Right renal cortex interstitium (tissue), 3 donors: ENCODE results near the gene RFX3. TPM values are rescaled to one million over a fixed set of nuclear protein-coding genes. Genes with fewer than 3 reads are reported as not detected.
A peak's percentile ranks its signal among the peaks of the same experiment; 100 is the strongest.

Experiments
- DNase-seq, 3 donors: peaks; one replicate each; pipeline ENCODE4 v3.0.0-alpha.2; 2013; ENCODE audit warnings: low read depth in 3 of 3, low spot score in 2 of 3
- polyA plus RNA-seq, 3 donors: library from polyadenylated mRNA; unstranded; fragments of 120-200 nt; gene quantifications; one replicate each; pipeline ENCODE4 v1.2.1, GENCODE V29; 2013; ENCODE audit not compliant: insufficient read length in 3 of 3

RFX3 gene
- polyA plus RNA-seq, 3 donors = 15.9 to 18.0 (median 17.4) TPM

DNA sequence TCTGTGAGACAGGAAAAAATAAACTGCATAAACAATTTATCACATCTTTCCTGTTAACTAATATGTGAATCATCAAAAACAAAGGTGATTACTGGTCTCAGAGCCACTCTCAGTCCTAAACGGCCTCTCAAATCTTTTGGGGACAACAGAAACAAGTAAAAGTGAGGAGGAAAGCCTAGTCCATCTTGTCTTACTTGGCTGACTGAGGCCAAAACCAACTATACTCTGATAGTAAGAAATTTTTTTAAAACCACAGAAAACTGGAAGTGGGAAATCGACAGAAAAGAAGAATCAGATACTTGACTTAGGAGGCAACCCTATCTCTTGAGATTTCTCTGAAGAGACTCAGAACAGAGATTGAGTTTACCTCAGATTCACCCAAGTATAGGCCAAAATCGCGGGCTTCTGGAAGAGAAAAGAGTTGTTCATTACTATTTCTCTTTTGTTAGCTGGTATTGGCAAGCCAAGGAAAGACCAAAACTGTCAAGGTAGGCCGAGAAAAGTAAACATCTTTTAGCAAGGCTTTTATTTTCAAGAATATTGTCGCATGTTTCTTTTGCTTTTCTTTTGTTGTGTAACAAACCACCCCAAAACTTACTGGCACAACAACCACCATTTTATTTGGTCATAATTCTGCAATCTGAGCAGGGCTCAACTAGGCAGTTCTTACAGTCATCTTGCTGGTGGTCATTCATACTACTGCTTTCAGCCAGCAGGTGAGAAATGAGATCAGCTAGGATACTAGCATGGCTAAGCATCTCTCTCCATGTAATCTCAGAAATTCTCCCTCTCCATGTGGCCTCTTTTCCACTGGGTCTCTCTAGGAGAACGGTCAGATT, 46.1 kb downstream of the RFX3 start:
- no peak for DNase-seq

GRCh38 chr9:3478549-3478953, 47.2 kb downstream of the RFX3 start:
- no peak for DNase-seq

DNA sequence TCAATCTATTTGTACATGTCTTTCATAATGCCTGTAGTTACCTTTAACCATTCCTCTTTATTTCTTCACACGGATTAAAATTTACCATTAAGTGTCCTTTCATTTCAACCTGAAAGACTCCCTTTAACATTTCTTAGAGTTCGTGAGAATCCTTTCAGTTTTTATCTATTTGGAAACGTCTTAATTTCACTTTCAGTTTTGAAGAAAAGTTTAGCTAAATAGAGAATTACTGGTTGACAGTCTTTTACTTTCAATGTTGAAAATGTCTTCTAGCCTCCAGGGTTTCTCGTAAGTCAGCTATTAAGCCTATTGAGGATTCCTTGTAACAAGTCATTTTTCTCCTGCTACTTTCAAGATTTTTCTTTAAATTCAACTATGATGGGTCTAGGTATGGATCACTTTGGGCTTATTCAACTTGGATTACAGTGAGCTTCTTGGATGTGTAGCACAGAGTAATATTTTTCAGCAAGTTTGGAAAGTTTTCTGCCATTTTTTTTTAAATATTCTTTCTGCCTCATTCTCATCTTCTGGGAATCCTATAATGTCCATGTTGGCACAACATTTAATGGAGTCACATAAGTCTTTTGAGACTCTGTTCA, 48.5 kb downstream of the RFX3 start:
- DNase-seq = no peak

- no peak for DNase-seq
Measured at GRCh38 chr9:3475300-3476020, 50.3 kb downstream of the RFX3 start.

- no peak for DNase-seq
Measured at GRCh38 chr9:3474821-3475220, 51.0 kb downstream of the RFX3 start.

GRCh38 chr9:3473405-3473804, 52.4 kb downstream of the RFX3 start:
- DNase-seq = no peak

DNA sequence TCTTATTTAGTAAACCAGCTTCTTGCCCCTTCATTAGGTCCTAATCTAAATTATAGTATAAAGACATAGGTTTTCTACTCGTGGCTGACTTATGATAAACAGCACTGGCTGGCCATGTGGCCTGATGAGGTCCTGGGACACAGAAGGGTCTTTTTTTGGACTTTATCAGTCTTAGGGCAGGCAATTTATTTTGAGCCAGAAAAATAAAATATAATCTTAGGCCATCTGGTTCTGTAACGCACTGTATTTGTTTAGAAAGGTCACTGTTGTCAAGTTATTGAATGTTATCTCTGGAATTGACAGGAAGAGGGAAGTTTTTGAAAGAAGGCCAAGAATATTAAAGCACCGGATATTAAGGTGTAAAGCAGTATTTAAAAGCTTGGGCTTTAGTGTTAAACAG, 53.9 kb downstream of the RFX3 start:
- no peak for DNase-seq

DNA sequence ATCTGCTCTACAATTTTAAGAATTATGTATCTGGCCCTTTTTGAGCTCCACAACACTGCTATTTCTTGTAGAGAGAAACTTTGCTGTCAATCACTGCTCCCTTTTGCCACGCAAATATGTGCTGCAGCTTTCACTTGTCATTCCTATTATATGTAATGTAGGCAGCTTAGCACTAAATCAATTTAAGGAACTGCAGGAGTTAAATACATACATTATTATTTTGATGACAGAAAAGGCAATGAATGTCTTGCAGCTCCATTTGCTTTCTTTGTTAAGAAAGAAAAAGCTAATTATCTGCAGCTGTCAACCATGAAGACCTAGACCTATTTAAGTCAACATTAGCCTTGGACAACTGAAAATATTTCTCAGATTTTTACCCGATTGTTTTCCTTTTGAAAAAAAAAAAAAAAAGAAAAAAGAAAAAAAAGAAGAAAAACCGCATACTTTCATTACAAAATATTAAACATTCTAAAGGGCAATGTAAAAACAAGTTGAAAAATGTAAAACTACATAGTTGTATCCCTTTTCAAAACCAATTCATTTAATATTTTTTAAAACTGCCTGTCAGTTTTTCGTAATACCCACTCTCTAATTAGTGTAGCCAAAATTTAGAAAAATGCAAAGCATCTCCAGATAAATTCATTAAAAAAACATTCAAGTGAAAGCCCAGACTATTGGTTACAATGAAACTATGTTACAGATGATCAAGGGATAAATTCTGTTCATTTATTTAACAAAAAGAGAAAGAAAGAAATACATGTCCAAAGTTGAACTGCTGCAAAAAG, 57.2 kb downstream of the RFX3 start:
- no peak for DNase-seq

GRCh38 chr9:3467593-3468219, 58.1 kb downstream of the RFX3 start:
- DNase-seq = peak in 1 of 3 donors; percentile 30

GRCh38 chr9:3464033-3464638, 61.7 kb downstream of the RFX3 start:
- no peak for DNase-seq

DNA sequence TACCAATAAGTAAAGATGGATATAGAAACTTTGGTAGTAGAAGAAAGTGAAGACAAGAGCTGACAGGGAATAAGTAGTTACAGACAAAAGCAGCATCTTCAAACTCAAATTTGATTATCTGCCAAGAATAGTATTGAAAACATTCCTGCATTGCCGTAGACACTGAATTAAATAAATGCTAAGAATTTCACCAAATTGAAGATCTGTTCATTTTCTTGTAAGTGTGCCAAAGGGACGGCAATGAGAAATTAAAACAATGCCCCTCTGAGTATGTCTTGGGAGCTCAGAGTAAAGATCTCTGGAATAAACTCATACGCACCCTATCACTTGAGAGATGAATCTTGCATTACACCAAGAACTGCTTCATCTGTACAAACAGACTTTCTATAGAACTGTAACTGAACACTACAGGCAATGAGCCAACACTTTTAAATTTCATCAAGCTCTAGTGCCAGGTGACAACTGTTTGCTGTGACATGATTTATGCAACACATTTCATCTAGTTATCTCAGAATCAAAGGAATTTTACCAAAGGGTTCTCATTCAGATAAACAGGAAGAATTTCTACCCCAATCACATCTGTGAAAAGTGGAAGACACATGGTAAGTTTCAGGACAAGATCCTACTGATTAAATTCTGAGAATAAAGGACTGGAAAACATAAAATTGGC, 66.9 kb downstream of the RFX3 start:
- DNase-seq = no peak

- DNase-seq = no peak
Measured at GRCh38 chr9:3457175-3457574, 68.6 kb downstream of the RFX3 start.

GRCh38 chr9:3455717-3456116, 70.1 kb downstream of the RFX3 start:
- no peak for DNase-seq

GRCh38 chr9:3455094-3455493, 70.7 kb downstream of the RFX3 start:
- DNase-seq = no peak

GRCh38 chr9:3451956-3452355, 73.8 kb downstream of the RFX3 start:
- DNase-seq = no peak

- no peak for DNase-seq
Measured at GRCh38 chr9:3447788-3448187, 78.0 kb downstream of the RFX3 start.

GRCh38 chr9:3447143-3447542, 78.7 kb downstream of the RFX3 start:
- no peak for DNase-seq

- no peak for DNase-seq
Measured at GRCh38 chr9:3446313-3446712, 79.5 kb downstream of the RFX3 start.

DNA sequence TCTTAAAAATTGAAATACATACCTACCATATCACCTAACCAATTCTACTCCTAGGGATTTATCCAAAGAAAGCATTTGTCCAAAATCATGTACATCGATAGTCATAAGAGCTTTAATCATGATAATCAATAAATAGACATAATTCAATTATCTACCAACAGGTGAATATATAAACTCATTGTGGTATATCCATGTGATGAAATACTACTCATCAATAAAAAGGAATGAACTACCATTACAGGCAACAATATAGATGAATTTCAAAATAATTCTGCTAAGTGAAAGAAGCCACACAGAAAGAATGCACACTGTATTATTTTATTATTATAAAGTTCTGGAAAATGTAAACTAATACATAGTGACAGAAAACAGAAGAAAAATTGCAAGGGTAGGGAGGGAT, 81.8 kb downstream of the RFX3 start:
- DNase-seq = no peak
